Measurements from ENCODE around the gene MAD1L1.

Gene MAD1L1

GRCh38 chr7:2257651-2258050 lies 24.9 kb upstream of the MAD1L1 start:
- DNase-seq = no peak

GRCh38 chr7:2257046-2257551 lies 24.4 kb upstream of the MAD1L1 start:
- DNase-seq = no peak

- DNase-seq = no peak
Measured at GRCh38 chr7:2256306-2257045, 23.7 kb upstream of the MAD1L1 start.

GRCh38 chr7:2255145-2256139 lies 22.7 kb upstream of the MAD1L1 start:
- no peak for DNase-seq

GRCh38 chr7:2254429-2255144 lies 21.8 kb upstream of the MAD1L1 start:
- no peak for DNase-seq

GRCh38 chr7:2253525-2254244 lies 20.9 kb upstream of the MAD1L1 start:
- DNase-seq = no peak

- no peak for DNase-seq
Measured at GRCh38 chr7:2253021-2253420, 20.3 kb upstream of the MAD1L1 start.

GRCh38 chr7:2251841-2252771 lies 19.4 kb upstream of the MAD1L1 start:
- DNase-seq = no peak

- DNase-seq = no peak
Measured at GRCh38 chr7:2251381-2251780, 18.6 kb upstream of the MAD1L1 start.

GRCh38 chr7:2249744-2250323 lies 17.1 kb upstream of the MAD1L1 start:
- DNase-seq = no peak

GRCh38 chr7:2248984-2249694 lies 16.4 kb upstream of the MAD1L1 start:
- DNase-seq = no peak

- DNase-seq = no peak
Measured at GRCh38 chr7:2247141-2247995, 14.6 kb upstream of the MAD1L1 start.

- no peak for DNase-seq
Measured at GRCh38 chr7:2245883-2246675, 13.3 kb upstream of the MAD1L1 start.

GRCh38 chr7:2244404-2244995 lies 11.8 kb upstream of the MAD1L1 start:
- no peak for DNase-seq

- DNase-seq = no peak
Measured at GRCh38 chr7:2243458-2243857, 10.7 kb upstream of the MAD1L1 start.

GRCh38 chr7:2242541-2243429 lies 10.0 kb upstream of the MAD1L1 start:
- DNase-seq = peak; percentile 22

Data from NCI-H1105 treated with DMSO at 0.1 percent for 48 hours (cell line).